Activated B cell treated with CpG ODN at 0.5 μM for 24 hours (primary cell): ENCODE results near the gene MARK3. TPM values are rescaled to one million over a fixed set of nuclear protein-coding genes. Genes with fewer than 3 reads are reported as not detected.
A peak's percentile ranks its signal among the peaks of the same experiment; 100 is the strongest.

Experiments
- ATAC-seq: fragments of 200-7000 bp; cut with Tn5 transposase; one replicate; pipeline ENCODE4 v1.10.0; 2021; ENCODE audit warnings: low read depth, mild to moderate bottlenecking, moderate library complexity
- CTCF ChIA-PET: fragments of 350-600 bp; sonication (Branson Sonifier 250); formaldehyde crosslinking; loops from one replicate; lab custom pipeline; 2021; ENCODE audit warnings: antibody characterized with exemption; lab: Charles Lee
- POLR2A ChIA-PET: fragments of 350-600 bp; sonication (Branson Sonifier 250); formaldehyde crosslinking; loops from one replicate; lab custom pipeline; 2021; ENCODE audit warnings: antibody characterized with exemption; lab: Charles Lee
- DNase-seq: peaks from one replicate; pipeline ENCODE4 v3.0.0; 2022
- H3K27ac Mint-ChIP-seq: one replicate; pipeline ENCODE4 v1.8.0; 2020; ENCODE audit warnings: mixed read lengths
- H3K27me3 Mint-ChIP-seq: one replicate; pipeline ENCODE4 v1.8.0; 2021; ENCODE audit warnings: mixed read lengths
- H3K36me3 Mint-ChIP-seq: one replicate; pipeline ENCODE4 v1.8.0; 2021; ENCODE audit warnings: low read depth, mixed read lengths
- H3K4me1 Mint-ChIP-seq: one replicate; pipeline ENCODE4 v1.8.0; 2021; ENCODE audit warnings: mixed read lengths
- H3K4me3 Mint-ChIP-seq: one replicate; pipeline ENCODE4 v1.8.0; 2020; ENCODE audit warnings: mild to moderate bottlenecking, mixed read lengths
- H3K9me3 Mint-ChIP-seq: one replicate; pipeline ENCODE4 v1.8.0; 2020; ENCODE audit warnings: mixed read lengths
- intact Hi-C: fragments of 100-400 bp; cut with micrococcal nuclease; formaldehyde crosslinking; loops from one replicate; pipeline ENCODE4 v1.15.1; 2024
- total RNA-seq: library from RNA; stranded (reverse); gene quantifications from 2 replicates; pipeline ENCODE4 v1.2.3, GENCODE V29; 2022
- TF ChIP-seq, protein P1 (sequence below): fragments of 200-600 bp; IDR thresholded peaks from one replicate; pipeline ENCODE4 v1.8.0; 2022; ENCODE audit warnings: antibody characterized with exemption, mild to moderate bottlenecking

The MARK3 gene
- total RNA-seq, 1 donor from 2014 or later = 110 TPM

DNA sequence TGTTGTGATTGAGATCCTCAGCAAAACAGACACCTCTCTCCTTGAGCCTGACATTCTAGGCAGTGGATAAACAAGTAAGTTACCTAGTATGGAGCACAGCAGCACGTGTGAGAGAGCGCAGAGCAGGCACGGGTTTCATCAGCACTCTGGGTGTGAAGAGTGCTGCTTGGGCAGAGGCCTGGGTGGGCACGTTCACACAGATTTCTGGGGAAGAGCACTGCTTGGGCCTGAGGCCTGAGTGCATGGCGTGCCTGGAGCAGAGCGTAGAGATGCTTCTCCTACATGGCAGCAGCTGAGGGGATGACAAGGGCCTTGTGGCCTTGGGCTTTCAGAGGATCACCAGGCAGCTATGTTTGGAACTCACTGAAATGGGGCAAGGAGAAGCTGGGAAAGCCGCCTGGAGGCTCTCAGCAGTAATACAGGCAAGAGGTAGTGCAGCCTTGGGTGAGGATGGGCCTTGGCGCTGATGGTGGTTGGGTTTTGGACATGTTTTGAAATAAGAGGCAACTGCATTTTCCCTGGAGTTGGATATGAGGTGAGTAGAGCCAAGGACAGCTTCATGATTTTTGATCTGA is 119.9 kb downstream of the MARK3 start:
- no peak for ATAC-seq
- intact Hi-C loops = no loop called here
- no peak for DNase-seq
- Mint-ChIP-seq H3K9me3 (no peaks in the 10 kb centered on the region), H3K36me3 (peaks cover 64% of the 10 kb centered on the region), H3K27me3 (no peaks in the 10 kb centered on the region), H3K4me1 (peaks cover 6% of the 10 kb centered on the region), H3K27ac (no peak overlapping the region), H3K4me3 (no peak overlapping the region)
- POLR2A ChIA-PET = interaction anchor here (0.6 kb wide), 1 partner anchor 528 kb away, joined by 6 read pairs; no protein-coding TSS in a partner anchor
- TF ChIP-seq, protein P1, sequence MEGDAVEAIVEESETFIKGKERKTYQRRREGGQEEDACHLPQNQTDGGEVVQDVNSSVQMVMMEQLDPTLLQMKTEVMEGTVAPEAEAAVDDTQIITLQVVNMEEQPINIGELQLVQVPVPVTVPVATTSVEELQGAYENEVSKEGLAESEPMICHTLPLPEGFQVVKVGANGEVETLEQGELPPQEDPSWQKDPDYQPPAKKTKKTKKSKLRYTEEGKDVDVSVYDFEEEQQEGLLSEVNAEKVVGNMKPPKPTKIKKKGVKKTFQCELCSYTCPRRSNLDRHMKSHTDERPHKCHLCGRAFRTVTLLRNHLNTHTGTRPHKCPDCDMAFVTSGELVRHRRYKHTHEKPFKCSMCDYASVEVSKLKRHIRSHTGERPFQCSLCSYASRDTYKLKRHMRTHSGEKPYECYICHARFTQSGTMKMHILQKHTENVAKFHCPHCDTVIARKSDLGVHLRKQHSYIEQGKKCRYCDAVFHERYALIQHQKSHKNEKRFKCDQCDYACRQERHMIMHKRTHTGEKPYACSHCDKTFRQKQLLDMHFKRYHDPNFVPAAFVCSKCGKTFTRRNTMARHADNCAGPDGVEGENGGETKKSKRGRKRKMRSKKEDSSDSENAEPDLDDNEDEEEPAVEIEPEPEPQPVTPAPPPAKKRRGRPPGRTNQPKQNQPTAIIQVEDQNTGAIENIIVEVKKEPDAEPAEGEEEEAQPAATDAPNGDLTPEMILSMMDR = no peak
- CTCF ChIA-PET = interaction anchor here (1.3 kb wide), 1 partner anchor 42 kb away, joined by 3 read pairs; no protein-coding TSS in a partner anchor

- DNase-seq (no peak), ATAC-seq (no peak)
- intact Hi-C loops = no loop called here
- H3K27ac Mint-ChIP-seq = no peak overlapping the region
- POLR2A ChIA-PET = no interaction called here
- H3K27me3 Mint-ChIP-seq = no peaks in the 10 kb centered on the region
- no peak overlapping the region for H3K4me3 Mint-ChIP-seq
- TF ChIP-seq, protein P1 = no peak
- H3K36me3 Mint-ChIP-seq = peaks cover 52% of the 10 kb centered on the region
- CTCF ChIA-PET = no interaction called here
- no peaks in the 10 kb centered on the region for H3K9me3 Mint-ChIP-seq
- peaks cover 3% of the 10 kb centered on the region for H3K4me1 Mint-ChIP-seq
These were observed 122.5 kb downstream of the MARK3 start for GRCh38 chr14:103507751-103508150.

GRCh38 chr14:103508521-103509329 is 123.5 kb downstream of the MARK3 start:
- H3K27ac Mint-ChIP-seq = no peak overlapping the region
- H3K27me3 Mint-ChIP-seq = no peaks in the 10 kb centered on the region
- peaks cover 44% of the 10 kb centered on the region for H3K36me3 Mint-ChIP-seq
- no peak for DNase-seq
- ChIA-PET POLR2A (no interaction called here), CTCF (interaction anchor here (0.9 kb wide), 1 partner anchor 10 kb away, joined by 5 read pairs; no protein-coding TSS in a partner anchor)
- no peak for ATAC-seq
- H3K4me3 Mint-ChIP-seq = no peak overlapping the region
- intact Hi-C loops = no loop called here
- H3K9me3 Mint-ChIP-seq = no peaks in the 10 kb centered on the region
- TF ChIP-seq, protein P1 = no peak
- peaks cover 3% of the 10 kb centered on the region for H3K4me1 Mint-ChIP-seq

- intact Hi-C loops = no loop called here
- Mint-ChIP-seq H3K27me3 (no peaks in the 10 kb centered on the region), H3K4me1 (peaks cover 3% of the 10 kb centered on the region), H3K4me3 (no peak overlapping the region), H3K9me3 (no peaks in the 10 kb centered on the region), H3K36me3 (peaks cover 32% of the 10 kb centered on the region), H3K27ac (peak overlapping the region; percentile 6)
- no peak for DNase-seq
- ChIA-PET POLR2A (interaction anchor here (0.6 kb wide), 1 partner anchor 87 kb away, joined by 3 read pairs; no protein-coding TSS in a partner anchor), CTCF (no interaction called here)
- no peak for ATAC-seq
- TF ChIP-seq, protein P1 = no peak
These were observed 124.9 kb downstream of the MARK3 start for GRCh38 chr14:103509864-103510723.
